LNCaP clone FGC (cell line): ENCODE results near the gene SPINT1.

Source experiments
- DNase-seq: peaks from one replicate; pipeline ENCODE4 v3.0.0-alpha.2; 2011; ENCODE audit warnings: low read depth
- H3K4me3 ChIP-seq: 2 replicates; pipeline ENCODE4 v1.5.1; 2011; ENCODE audit warnings: mild to moderate bottlenecking, low read depth, low read length, control low read depth
- TF ChIP-seq, protein P1 (sequence below): IDR thresholded peaks from 2 replicates; pipeline ENCODE4 v1.5.1; 2012; ENCODE audit warnings: mild to moderate bottlenecking; ENCODE audit not compliant: control insufficient read depth, insufficient read depth; ENCODE audit errors: extremely low read depth

SPINT1 gene

GRCh38 chr15:40900256-40901052 lies 56.6 kb downstream of the SPINT1 start:
- no peak overlapping the region for H3K4me3 ChIP-seq
- TF ChIP-seq, protein P1, sequence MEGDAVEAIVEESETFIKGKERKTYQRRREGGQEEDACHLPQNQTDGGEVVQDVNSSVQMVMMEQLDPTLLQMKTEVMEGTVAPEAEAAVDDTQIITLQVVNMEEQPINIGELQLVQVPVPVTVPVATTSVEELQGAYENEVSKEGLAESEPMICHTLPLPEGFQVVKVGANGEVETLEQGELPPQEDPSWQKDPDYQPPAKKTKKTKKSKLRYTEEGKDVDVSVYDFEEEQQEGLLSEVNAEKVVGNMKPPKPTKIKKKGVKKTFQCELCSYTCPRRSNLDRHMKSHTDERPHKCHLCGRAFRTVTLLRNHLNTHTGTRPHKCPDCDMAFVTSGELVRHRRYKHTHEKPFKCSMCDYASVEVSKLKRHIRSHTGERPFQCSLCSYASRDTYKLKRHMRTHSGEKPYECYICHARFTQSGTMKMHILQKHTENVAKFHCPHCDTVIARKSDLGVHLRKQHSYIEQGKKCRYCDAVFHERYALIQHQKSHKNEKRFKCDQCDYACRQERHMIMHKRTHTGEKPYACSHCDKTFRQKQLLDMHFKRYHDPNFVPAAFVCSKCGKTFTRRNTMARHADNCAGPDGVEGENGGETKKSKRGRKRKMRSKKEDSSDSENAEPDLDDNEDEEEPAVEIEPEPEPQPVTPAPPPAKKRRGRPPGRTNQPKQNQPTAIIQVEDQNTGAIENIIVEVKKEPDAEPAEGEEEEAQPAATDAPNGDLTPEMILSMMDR = no peak
- no peak for DNase-seq

- DNase-seq = no peak
- H3K4me3 ChIP-seq = no peak overlapping the region
- TF ChIP-seq, protein P1 = no peak
Measured at GRCh38 chr15:40901053-40901443, 57.2 kb downstream of the SPINT1 start.

DNA sequence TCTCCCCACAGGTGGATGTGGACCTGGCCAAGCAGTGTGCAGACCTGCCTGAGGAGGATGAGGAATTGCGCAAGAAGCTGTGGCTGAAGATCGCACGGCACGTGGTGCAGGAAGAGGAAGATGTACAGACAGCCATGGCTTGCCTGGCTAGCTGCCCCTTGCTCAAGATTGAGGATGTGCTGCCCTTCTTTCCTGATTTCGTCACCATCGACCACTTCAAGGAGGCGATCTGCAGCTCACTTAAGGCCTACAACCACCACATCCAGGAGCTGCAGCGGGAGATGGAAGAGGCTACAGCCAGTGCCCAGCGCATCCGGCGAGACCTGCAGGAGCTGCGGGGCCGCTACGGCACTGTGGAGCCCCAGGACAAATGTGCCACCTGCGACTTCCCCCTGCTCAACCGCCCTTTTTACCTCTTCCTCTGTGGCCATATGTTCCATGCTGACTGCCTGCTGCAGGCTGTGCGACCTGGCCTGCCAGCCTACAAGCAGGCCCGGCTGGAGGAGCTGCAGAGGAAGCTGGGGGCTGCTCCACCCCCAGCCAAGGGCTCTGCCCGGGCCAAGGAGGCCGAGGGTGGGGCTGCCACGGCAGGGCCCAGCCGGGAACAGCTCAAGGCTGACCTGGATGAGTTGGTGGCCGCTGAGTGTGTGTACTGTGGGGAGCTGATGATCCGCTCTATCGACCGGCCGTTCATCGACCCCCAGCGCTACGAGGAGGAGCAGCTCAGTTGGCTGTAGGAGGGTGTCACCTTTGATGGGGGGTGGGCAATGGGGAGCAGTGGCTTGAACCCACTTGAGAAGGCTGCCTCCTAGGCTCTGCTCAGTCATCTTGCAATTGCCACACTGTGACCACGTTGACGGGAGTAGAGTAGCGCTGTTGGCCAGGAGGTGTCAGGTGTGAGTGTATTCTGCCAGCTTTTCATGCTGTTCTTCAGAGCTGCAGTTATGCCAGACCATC lies 59.0 kb downstream of the SPINT1 start:
- no peak overlapping the region for H3K4me3 ChIP-seq
- TF ChIP-seq, protein P1 = no peak
- no peak for DNase-seq

GRCh38 chr15:40904552-40905201 lies 60.8 kb downstream of the SPINT1 start:
- no peak for DNase-seq
- H3K4me3 ChIP-seq = no peak overlapping the region
- TF ChIP-seq, protein P1 = no peak

- peak overlapping the region; percentile 43 for H3K4me3 ChIP-seq
- DNase-seq = peak; percentile 71
- TF ChIP-seq, protein P1 = peak; percentile 67
Measured at GRCh38 chr15:40906091-40906990, 62.5 kb downstream of the SPINT1 start.
